ENCODE measurements around the gene NECTIN3.

Gene NECTIN3, protein sequence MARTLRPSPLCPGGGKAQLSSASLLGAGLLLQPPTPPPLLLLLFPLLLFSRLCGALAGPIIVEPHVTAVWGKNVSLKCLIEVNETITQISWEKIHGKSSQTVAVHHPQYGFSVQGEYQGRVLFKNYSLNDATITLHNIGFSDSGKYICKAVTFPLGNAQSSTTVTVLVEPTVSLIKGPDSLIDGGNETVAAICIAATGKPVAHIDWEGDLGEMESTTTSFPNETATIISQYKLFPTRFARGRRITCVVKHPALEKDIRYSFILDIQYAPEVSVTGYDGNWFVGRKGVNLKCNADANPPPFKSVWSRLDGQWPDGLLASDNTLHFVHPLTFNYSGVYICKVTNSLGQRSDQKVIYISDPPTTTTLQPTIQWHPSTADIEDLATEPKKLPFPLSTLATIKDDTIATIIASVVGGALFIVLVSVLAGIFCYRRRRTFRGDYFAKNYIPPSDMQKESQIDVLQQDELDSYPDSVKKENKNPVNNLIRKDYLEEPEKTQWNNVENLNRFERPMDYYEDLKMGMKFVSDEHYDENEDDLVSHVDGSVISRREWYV

DNA sequence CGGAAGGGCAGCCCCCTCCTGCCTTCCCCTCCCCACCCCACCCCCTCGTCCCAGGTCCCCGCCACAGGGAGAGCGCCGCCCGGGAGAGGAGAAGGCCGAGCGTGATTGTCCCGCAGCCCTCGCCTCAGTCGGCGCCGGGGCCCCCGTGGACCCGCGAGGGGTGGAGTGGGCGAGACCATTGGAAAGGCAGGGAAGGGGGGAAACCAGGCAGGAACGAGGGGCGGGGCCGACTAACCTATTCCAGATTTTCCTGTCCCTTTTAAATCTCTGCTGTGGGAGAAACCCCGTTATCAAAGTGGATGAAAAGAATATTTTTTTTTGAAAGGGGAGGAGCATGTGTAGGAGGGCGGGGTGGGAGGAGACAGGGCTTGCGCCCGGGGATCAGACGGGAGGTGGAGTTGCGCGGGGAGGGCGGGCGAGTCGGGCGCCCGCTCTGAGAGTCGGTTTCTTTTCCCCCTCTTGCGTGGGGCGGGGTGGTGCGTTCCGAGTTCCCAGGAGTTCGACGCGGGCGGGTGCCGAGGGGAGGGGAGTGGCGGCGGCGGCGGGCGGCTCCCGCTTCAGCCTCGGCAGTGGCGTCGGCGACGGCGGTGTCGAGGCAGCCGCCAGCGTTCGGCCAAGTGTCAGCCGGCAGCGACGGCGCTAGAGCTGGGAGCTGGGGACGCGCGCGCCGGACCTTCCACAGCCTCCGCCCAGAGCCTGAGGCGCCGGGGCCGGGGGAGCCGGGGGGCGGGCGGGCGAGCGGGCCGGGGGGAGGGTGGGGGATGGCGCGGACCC lies at the start of gene NECTIN3:
Gene NECTIN3 (plus strand): TSS at position 560 of the 774 bp plus-strand sequence. CDS start 202 bp downstream, at position 762.
- ATAC-seq (ENCODE audit: insufficient read depth, low read depth) (peak; percentile 87), DNase-seq (peak; percentile 95)
- no peaks in the 10 kb centered on the region for H3K9me3 ChIP-seq (ENCODE audit: insufficient read depth, low read length, severe bottlenecking)
- peak within 1 kb of the TSS; percentile 96 for H3K9ac ChIP-seq (ENCODE audit: low read depth, low read length)
- peak within 1 kb of the TSS; percentile 83 for H3K27ac ChIP-seq (ENCODE audit: low read length)
- peaks cover 9% of the 10 kb centered on the region; the same call in 1 of the 2 replicates for H4K20me1 ChIP-seq (ENCODE audit: insufficient read depth, low read length)
- peaks cover 46% of the 10 kb centered on the region for H3K79me2 ChIP-seq (ENCODE audit: insufficient read depth, low read length)
- TF ChIP-seq, protein P1, sequence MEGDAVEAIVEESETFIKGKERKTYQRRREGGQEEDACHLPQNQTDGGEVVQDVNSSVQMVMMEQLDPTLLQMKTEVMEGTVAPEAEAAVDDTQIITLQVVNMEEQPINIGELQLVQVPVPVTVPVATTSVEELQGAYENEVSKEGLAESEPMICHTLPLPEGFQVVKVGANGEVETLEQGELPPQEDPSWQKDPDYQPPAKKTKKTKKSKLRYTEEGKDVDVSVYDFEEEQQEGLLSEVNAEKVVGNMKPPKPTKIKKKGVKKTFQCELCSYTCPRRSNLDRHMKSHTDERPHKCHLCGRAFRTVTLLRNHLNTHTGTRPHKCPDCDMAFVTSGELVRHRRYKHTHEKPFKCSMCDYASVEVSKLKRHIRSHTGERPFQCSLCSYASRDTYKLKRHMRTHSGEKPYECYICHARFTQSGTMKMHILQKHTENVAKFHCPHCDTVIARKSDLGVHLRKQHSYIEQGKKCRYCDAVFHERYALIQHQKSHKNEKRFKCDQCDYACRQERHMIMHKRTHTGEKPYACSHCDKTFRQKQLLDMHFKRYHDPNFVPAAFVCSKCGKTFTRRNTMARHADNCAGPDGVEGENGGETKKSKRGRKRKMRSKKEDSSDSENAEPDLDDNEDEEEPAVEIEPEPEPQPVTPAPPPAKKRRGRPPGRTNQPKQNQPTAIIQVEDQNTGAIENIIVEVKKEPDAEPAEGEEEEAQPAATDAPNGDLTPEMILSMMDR (IDR thresholded peaks at IDR 0.05; ENCODE audit: borderline replicate concordance, extremely low read depth, low read length, poor library complexity, severe bottlenecking), result no peak
- no peak for TF ChIP-seq EZH2 (IDR thresholded peaks at IDR 0.05; ENCODE audit: borderline replicate concordance, low read depth, low read length, severe bottlenecking)
- H3K4me1 ChIP-seq (ENCODE audit: insufficient read depth, low read length), result peaks cover 43% of the 10 kb centered on the region
- H3K4me3 ChIP-seq (ENCODE audit: low read depth in 1 of 2, low read length in 2 of 2), result peak within 1 kb of the TSS; percentile 80
- H2AFZ ChIP-seq (ENCODE audit: low read depth, low read length), result peak within 1 kb of the TSS; percentile 85
- no peaks in the 10 kb centered on the region for H3K27me3 ChIP-seq (ENCODE audit: insufficient read depth, low read length, poor library complexity)
- peak within 1 kb of the TSS; percentile 79 for H3K4me2 ChIP-seq (ENCODE audit: insufficient read depth, low read length)
- peaks cover 3% of the 10 kb centered on the region; the same call in 1 of the 2 replicates for H3K36me3 ChIP-seq (ENCODE audit: insufficient read depth, low read length)

DNA sequence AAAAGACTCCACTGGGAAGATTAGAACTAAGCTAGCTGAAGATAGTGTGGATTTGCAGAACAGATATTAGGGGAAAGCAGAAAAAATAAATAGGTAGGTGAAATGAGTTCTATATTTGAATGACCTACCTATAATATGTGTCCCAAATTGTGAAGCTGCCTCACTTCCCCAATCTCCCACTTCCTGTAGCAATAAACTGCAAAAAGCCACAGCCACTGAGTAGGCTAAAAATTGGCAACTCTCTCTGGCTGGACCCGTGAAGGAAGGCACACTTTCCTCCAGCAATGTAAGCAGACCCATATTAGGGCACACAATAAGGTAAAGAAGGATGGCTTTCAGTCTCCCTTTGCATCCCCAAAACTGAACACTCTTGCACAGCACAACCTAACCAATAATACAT lies 43.7 kb upstream of the NECTIN3 start:
- Histone ChIP-seq H2AFZ (ENCODE audit: low read depth, low read length) (peak overlapping the region; percentile 47; the same call in 1 of the 2 replicates), H3K4me2 (ENCODE audit: insufficient read depth, low read length) (no peak overlapping the region), H3K79me2 (ENCODE audit: insufficient read depth, low read length) (no peaks in the 10 kb centered on the region), H3K36me3 (ENCODE audit: insufficient read depth, low read length) (no peaks in the 10 kb centered on the region), H4K20me1 (ENCODE audit: insufficient read depth, low read length) (no peaks in the 10 kb centered on the region), H3K9ac (ENCODE audit: low read depth, low read length) (no peak overlapping the region), H3K9me3 (ENCODE audit: insufficient read depth, low read length, severe bottlenecking) (no peaks in the 10 kb centered on the region), H3K4me3 (ENCODE audit: low read depth in 1 of 2, low read length in 2 of 2) (no peak overlapping the region), H3K27ac (ENCODE audit: low read length) (peak overlapping the region; percentile 20; the same call in 1 of the 2 replicates), H3K27me3 (ENCODE audit: insufficient read depth, low read length, poor library complexity) (no peaks in the 10 kb centered on the region), H3K4me1 (ENCODE audit: insufficient read depth, low read length) (peaks cover 10% of the 10 kb centered on the region)
- peak; percentile 11 for DNase-seq
- TF ChIP-seq EZH2 (IDR thresholded peaks at IDR 0.05; ENCODE audit: borderline replicate concordance, low read depth, low read length, severe bottlenecking), result no peak
- TF ChIP-seq, protein P1 (IDR thresholded peaks at IDR 0.05; ENCODE audit: borderline replicate concordance, extremely low read depth, low read length, poor library complexity, severe bottlenecking), result no peak
- peak; percentile 52; the same call in 2 of the 3 replicates for ATAC-seq (ENCODE audit: insufficient read depth, low read depth)

DNA sequence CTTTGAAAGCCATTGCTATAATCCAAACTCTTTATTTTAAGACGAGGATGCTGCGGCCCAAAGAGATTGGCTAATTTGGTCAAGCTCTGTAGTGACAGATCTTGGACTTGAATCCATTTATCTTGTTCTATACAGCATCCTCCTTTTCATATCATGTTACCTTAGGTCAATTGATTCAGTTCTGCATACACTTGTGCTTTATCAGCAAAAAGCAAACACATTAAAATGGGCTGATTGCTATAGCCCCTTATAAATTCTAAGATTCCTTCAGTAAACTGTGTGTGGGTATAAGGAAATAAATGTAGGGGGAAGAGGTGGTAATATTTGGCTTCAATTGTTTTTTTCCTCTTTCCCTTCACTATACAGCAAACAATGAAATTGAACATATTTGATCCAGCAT lies 40.1 kb upstream of the NECTIN3 start:
- Histone ChIP-seq H3K4me3 (ENCODE audit: low read depth in 1 of 2, low read length in 2 of 2) (no peak overlapping the region), H3K9ac (ENCODE audit: low read depth, low read length) (no peak overlapping the region), H3K9me3 (ENCODE audit: insufficient read depth, low read length, severe bottlenecking) (peaks cover 3% of the 10 kb centered on the region), H3K79me2 (ENCODE audit: insufficient read depth, low read length) (no peaks in the 10 kb centered on the region), H2AFZ (ENCODE audit: low read depth, low read length) (no peak overlapping the region), H3K4me1 (ENCODE audit: insufficient read depth, low read length) (peaks cover 10% of the 10 kb centered on the region), H3K27ac (ENCODE audit: low read length) (no peak overlapping the region), H3K36me3 (ENCODE audit: insufficient read depth, low read length) (no peaks in the 10 kb centered on the region), H3K27me3 (ENCODE audit: insufficient read depth, low read length, poor library complexity) (no peaks in the 10 kb centered on the region), H3K4me2 (ENCODE audit: insufficient read depth, low read length) (no peak overlapping the region), H4K20me1 (ENCODE audit: insufficient read depth, low read length) (no peaks in the 10 kb centered on the region)
- DNase-seq (no peak), ATAC-seq (ENCODE audit: insufficient read depth, low read depth) (no peak)
- no peak for TF ChIP-seq EZH2 (IDR thresholded peaks at IDR 0.05; ENCODE audit: borderline replicate concordance, low read depth, low read length, severe bottlenecking)
- TF ChIP-seq, protein P1 (IDR thresholded peaks at IDR 0.05; ENCODE audit: borderline replicate concordance, extremely low read depth, low read length, poor library complexity, severe bottlenecking), result no peak
